HL-60 (cell line): Measurements from ENCODE around the gene GNRHR.

ENCODE experiments used
- DNase-seq, 2 experiments: peaks; one replicate each; pipeline ENCODE4 v3.0.0-alpha.2; 2010 to 2020; ENCODE audit warnings: low read depth in 1 of 2, low spot score in 1 of 2
- H3K27ac ChIP-seq: fragments of 250-450 bp; sonication (Bioruptor Pico); replicated peaks from 2 replicates; pipeline ENCODE4 v1.5.1; 2020; ENCODE audit warnings: mild to moderate bottlenecking, moderate library complexity
- H3K27me3 ChIP-seq: fragments of 250-450 bp; sonication (Bioruptor Pico); 2 replicates; pipeline ENCODE4 v1.5.1; 2021; ENCODE audit warnings: mild to moderate bottlenecking, moderate library complexity; ENCODE audit not compliant: insufficient read depth, poor library complexity, severe bottlenecking
- H3K4me3 ChIP-seq: replicated peaks from 2 replicates; pipeline ENCODE4 v1.5.1; 2011; ENCODE audit warnings: mild to moderate bottlenecking, control low read depth, low read length; ENCODE audit not compliant: insufficient read depth
- CTCF ChIP-seq: IDR thresholded peaks from one replicate; pipeline ENCODE4 v1.5.1; 2011; ENCODE audit warnings: low read length, control low read depth, inconsistent platforms; ENCODE audit not compliant: insufficient read depth
- GABPA ChIP-seq: IDR thresholded peaks from 2 replicates; pipeline ENCODE4 v1.6.1; 2012; ENCODE audit warnings: low read depth
- POLR2AphosphoS5 ChIP-seq: IDR thresholded peaks from 2 replicates; pipeline ENCODE4 v1.6.1; 2012; ENCODE audit warnings: low read depth
- REST ChIP-seq: IDR thresholded peaks from 2 replicates; pipeline ENCODE4 v1.6.1; 2012; ENCODE audit warnings: low read depth; ENCODE audit not compliant: insufficient replicate concordance
- SPI1 ChIP-seq: IDR thresholded peaks from 2 replicates; pipeline ENCODE4 v1.6.1; 2012; ENCODE audit warnings: low read depth, mild to moderate bottlenecking, borderline replicate concordance

The GNRHR gene

GRCh38 chr4:67718848-67719247 lies 35.3 kb downstream of the GNRHR start:
- TF ChIP-seq REST, result no peak
- TF ChIP-seq SPI1, result no peak
- TF ChIP-seq POLR2AphosphoS5, result no peak
- no peak for TF ChIP-seq CTCF
- no peak for TF ChIP-seq GABPA
- no peak for DNase-seq
- no peak overlapping the region for H3K27ac ChIP-seq
- H3K4me3 ChIP-seq, result no peak overlapping the region
- no peaks in the 10 kb centered on the region for H3K27me3 ChIP-seq

- no peak overlapping the region for H3K4me3 ChIP-seq
- no peaks in the 10 kb centered on the region for H3K27me3 ChIP-seq
- no peak overlapping the region for H3K27ac ChIP-seq
- no peak for DNase-seq
- TF ChIP-seq CTCF, result no peak
- no peak for TF ChIP-seq POLR2AphosphoS5
- no peak for TF ChIP-seq SPI1
- no peak for TF ChIP-seq GABPA
These were observed 36.6 kb downstream of the GNRHR start for GRCh38 chr4:67717586-67717985.

- H3K27me3 ChIP-seq, result no peaks in the 10 kb centered on the region
- no peak for DNase-seq
- no peak overlapping the region for H3K4me3 ChIP-seq
- TF ChIP-seq POLR2AphosphoS5, result no peak
- no peak for TF ChIP-seq GABPA
- no peak for TF ChIP-seq REST
- no peak for TF ChIP-seq SPI1
- no peak for TF ChIP-seq CTCF
- no peak overlapping the region for H3K27ac ChIP-seq
These were observed 39.2 kb downstream of the GNRHR start for GRCh38 chr4:67714955-67715354.

GRCh38 chr4:67714248-67714583 lies 40.0 kb downstream of the GNRHR start:
- no peaks in the 10 kb centered on the region for H3K27me3 ChIP-seq
- H3K27ac ChIP-seq, result no peak overlapping the region
- TF ChIP-seq GABPA (no peak), POLR2AphosphoS5 (no peak), SPI1 (no peak), REST (no peak), CTCF (no peak)
- H3K4me3 ChIP-seq, result no peak overlapping the region
- DNase-seq, result no peak
